CD4-positive, alpha-beta T cell (primary cell): Measurements from ENCODE around the gene GRID1. TPM values are rescaled to one million over a fixed set of nuclear protein-coding genes. Genes with fewer than 3 reads are reported as not detected.

Experiments
- ATAC-seq: fragments of 200-7000 bp; cut with Tn5 transposase; one replicate; pipeline ENCODE4 v1.10.0; 2022; ENCODE audit warnings: mild to moderate bottlenecking; ENCODE audit not compliant: poor library complexity
- CTCF ChIA-PET: fragments of 350-600 bp; sonication (Branson Sonifier 250); formaldehyde crosslinking; loops from one replicate; lab custom pipeline; 2021; ENCODE audit warnings: antibody characterized with exemption, inconsistent platforms; lab: Charles Lee
- POLR2A ChIA-PET: fragments of 350-600 bp; sonication (Branson Sonifier 250); formaldehyde crosslinking; loops from one replicate; lab custom pipeline; 2021; ENCODE audit warnings: antibody characterized with exemption, inconsistent platforms; lab: Charles Lee
- DNase-seq, 14 experiments: peaks; one replicate each; pipeline ENCODE4 v3.0.0-alpha.2; 2013 to 2020; ENCODE audit warnings: mixed read lengths in 2 of 14
- H3K27ac ChIP-seq, 2 donors: one replicate each; pipeline versions ENCODE4 v1.5.1 to v1.7.0; 2013; ENCODE audit warnings: low read length in 2 of 2, low read depth in 1 of 2, mild to moderate bottlenecking in 1 of 2
- H3K27me3 ChIP-seq, 2 experiments: 1 replicate in 1 of 2; 2 replicates in 1 of 2; pipeline versions ENCODE4 v1.6.1 to v1.7.0; 2013; ENCODE audit warnings: low read length in 2 of 2, control low read depth in 1 of 2, mild to moderate bottlenecking in 1 of 2, moderate library complexity in 1 of 2; ENCODE audit not compliant: insufficient read depth in 2 of 2, control insufficient read depth in 1 of 2
- H3K36me3 ChIP-seq: one replicate; pipeline ENCODE4 v1.6.1; 2013; ENCODE audit warnings: low read length, control low read depth; ENCODE audit not compliant: insufficient read depth
- H3K4me1 ChIP-seq: one replicate; pipeline ENCODE4 v1.6.1; 2013; ENCODE audit warnings: low read length, control low read depth; ENCODE audit not compliant: insufficient read depth
- H3K4me3 ChIP-seq: one replicate; pipeline ENCODE4 v1.5.1; 2013; ENCODE audit warnings: mild to moderate bottlenecking, low read length, moderate library complexity
- H3K9me3 ChIP-seq, 2 experiments: 1 replicate in 1 of 2; 2 replicates in 1 of 2; pipeline versions ENCODE4 v1.6.1 to v1.7.0; 2013; ENCODE audit warnings: low read length in 2 of 2, mild to moderate bottlenecking in 2 of 2, control low read depth in 1 of 2, moderate library complexity in 1 of 2; ENCODE audit not compliant: control insufficient read depth in 1 of 2, insufficient read depth in 1 of 2
- H3K27ac Mint-ChIP-seq: one replicate; pipeline ENCODE4 v1.8.0; 2020; ENCODE audit warnings: mixed read lengths
- H3K27me3 Mint-ChIP-seq: one replicate; pipeline ENCODE4 v1.8.0; 2021; ENCODE audit warnings: mixed read lengths
- H3K36me3 Mint-ChIP-seq: one replicate; pipeline ENCODE4 v1.8.0; 2021; ENCODE audit warnings: low read depth, mixed read lengths
- H3K4me1 Mint-ChIP-seq: one replicate; pipeline ENCODE4 v1.8.0; 2021; ENCODE audit warnings: low read depth, mixed read lengths
- H3K4me3 Mint-ChIP-seq: one replicate; pipeline ENCODE4 v1.8.0; 2020; ENCODE audit warnings: mild to moderate bottlenecking, mixed read lengths
- H3K9me3 Mint-ChIP-seq: one replicate; pipeline ENCODE4 v1.8.0; 2020; ENCODE audit warnings: mixed read lengths
- intact Hi-C, 2 experiments: fragments of 100-400 bp; cut with DNase I in 1 of 2; cut with micrococcal nuclease in 1 of 2; formaldehyde crosslinking; loops; one replicate each; pipeline versions ENCODE4 v1.15.1 to v1.9.0; 2023 to 2025; cut with DNase I, micrococcal nuclease
- total RNA-seq, 174 experiments: library from RNA in 2 of 174; stranded (reverse) in 2 of 174; gene quantifications; one replicate each; pipeline ENCODE4 v1.2.3 and lab custom pipeline; 2021 to 2026
- TF ChIP-seq, protein P1 (sequence below): fragments of 200-600 bp; IDR thresholded peaks from one replicate; pipeline ENCODE4 v1.8.0; 2022; ENCODE audit warnings: antibody characterized with exemption, mild to moderate bottlenecking

The GRID1 gene
- total RNA-seq, 2 experiments from 2014 or later, result not detected

- no peak for ATAC-seq
- Histone ChIP-seq H3K9me3 (peaks cover 0 to 4% of the 10 kb centered on the region in 2 experiments), H3K4me1 (peaks cover 19% of the 10 kb centered on the region), H3K4me3 (no peak overlapping the region), H3K36me3 (no peaks in the 10 kb centered on the region), H3K27me3 (no peaks in the 10 kb centered on the region), H3K27ac (no peak overlapping the region)
- TF ChIP-seq, protein P1, sequence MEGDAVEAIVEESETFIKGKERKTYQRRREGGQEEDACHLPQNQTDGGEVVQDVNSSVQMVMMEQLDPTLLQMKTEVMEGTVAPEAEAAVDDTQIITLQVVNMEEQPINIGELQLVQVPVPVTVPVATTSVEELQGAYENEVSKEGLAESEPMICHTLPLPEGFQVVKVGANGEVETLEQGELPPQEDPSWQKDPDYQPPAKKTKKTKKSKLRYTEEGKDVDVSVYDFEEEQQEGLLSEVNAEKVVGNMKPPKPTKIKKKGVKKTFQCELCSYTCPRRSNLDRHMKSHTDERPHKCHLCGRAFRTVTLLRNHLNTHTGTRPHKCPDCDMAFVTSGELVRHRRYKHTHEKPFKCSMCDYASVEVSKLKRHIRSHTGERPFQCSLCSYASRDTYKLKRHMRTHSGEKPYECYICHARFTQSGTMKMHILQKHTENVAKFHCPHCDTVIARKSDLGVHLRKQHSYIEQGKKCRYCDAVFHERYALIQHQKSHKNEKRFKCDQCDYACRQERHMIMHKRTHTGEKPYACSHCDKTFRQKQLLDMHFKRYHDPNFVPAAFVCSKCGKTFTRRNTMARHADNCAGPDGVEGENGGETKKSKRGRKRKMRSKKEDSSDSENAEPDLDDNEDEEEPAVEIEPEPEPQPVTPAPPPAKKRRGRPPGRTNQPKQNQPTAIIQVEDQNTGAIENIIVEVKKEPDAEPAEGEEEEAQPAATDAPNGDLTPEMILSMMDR, result no peak
- H3K36me3 Mint-ChIP-seq, result no peaks in the 10 kb centered on the region
- no peak for DNase-seq
- H3K27me3 Mint-ChIP-seq, result no peaks in the 10 kb centered on the region
- no peak overlapping the region for H3K27ac Mint-ChIP-seq
- POLR2A ChIA-PET, result no interaction called here
- H3K4me3 Mint-ChIP-seq, result no peak overlapping the region
- no peaks in the 10 kb centered on the region for H3K9me3 Mint-ChIP-seq
- peaks cover 17% of the 10 kb centered on the region for H3K4me1 Mint-ChIP-seq
- CTCF ChIA-PET, result no interaction called here
- intact Hi-C loops, result no loop called here
Measured at GRCh38 chr10:85601526-85601925, 765.1 kb downstream of the GRID1 start.

GRCh38 chr10:85600744-85601081, 765.9 kb downstream of the GRID1 start:
- ChIA-PET POLR2A (no interaction called here), CTCF (no interaction called here)
- H3K36me3 Mint-ChIP-seq, result no peaks in the 10 kb centered on the region
- ATAC-seq (no peak), DNase-seq (no peak)
- peaks cover 17% of the 10 kb centered on the region for H3K4me1 Mint-ChIP-seq
- Histone ChIP-seq H3K27ac (no peak overlapping the region), H3K36me3 (no peaks in the 10 kb centered on the region), H3K27me3 (no peaks in the 10 kb centered on the region), H3K4me1 (peaks cover 19% of the 10 kb centered on the region), H3K4me3 (no peak overlapping the region), H3K9me3 (peaks cover 0 to 4% of the 10 kb centered on the region in 2 experiments)
- TF ChIP-seq, protein P1, result no peak
- no peak overlapping the region for H3K4me3 Mint-ChIP-seq
- H3K27me3 Mint-ChIP-seq, result no peaks in the 10 kb centered on the region
- intact Hi-C loops, result no loop called here
- no peak overlapping the region for H3K27ac Mint-ChIP-seq
- no peaks in the 10 kb centered on the region for H3K9me3 Mint-ChIP-seq

DNA sequence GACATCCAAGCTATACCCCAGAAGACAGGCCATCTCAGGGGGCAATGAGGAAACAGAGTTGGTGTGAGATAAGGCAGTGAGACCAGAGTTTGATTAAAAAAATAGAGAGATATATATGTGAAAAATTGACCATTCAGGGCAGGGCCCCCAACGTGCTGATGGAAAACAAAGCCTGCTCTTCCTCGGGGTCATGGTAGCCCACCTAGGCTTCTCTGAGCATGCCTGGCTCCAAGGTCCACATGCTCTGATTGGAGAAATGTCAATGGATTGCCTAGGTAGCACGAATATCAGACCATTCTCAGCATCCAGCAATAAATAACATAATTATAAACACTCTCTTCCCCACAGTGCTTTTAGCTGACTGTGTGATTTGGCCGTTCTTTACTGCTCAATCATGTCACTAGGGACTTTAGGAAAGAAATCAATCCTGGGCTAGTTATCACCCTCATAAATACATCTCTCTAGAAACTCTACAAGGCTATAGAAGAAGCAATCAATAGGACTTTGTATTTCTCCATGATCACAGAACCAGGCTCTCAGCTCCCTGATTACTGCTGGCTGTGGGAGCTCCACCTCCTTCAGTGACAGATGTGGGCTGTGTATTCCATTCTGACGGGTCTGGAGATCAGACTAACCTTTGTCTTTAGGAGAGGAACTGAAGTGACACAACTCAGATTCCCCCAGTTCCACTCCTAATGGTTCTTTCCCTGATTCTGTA, 766.4 kb downstream of the GRID1 start:
- ChIA-PET CTCF (no interaction called here), POLR2A (no interaction called here)
- Histone ChIP-seq H3K27me3 (no peaks in the 10 kb centered on the region), H3K9me3 (peaks cover 0 to 4% of the 10 kb centered on the region in 2 experiments), H3K4me1 (peaks cover 23% of the 10 kb centered on the region), H3K36me3 (no peaks in the 10 kb centered on the region), H3K4me3 (no peak overlapping the region), H3K27ac (no peak overlapping the region)
- Mint-ChIP-seq H3K36me3 (no peaks in the 10 kb centered on the region), H3K27me3 (no peaks in the 10 kb centered on the region), H3K4me3 (no peak overlapping the region), H3K9me3 (no peaks in the 10 kb centered on the region), H3K4me1 (peaks cover 19% of the 10 kb centered on the region), H3K27ac (no peak overlapping the region)
- TF ChIP-seq, protein P1, result no peak
- DNase-seq, result no peak
- no peak for ATAC-seq
- intact Hi-C loops, result no loop called here
